COLO668 (cell line): Measurements from ENCODE around the gene EHMT1.
"Not testable (repeated sequence)": the region's sequence is repeated elsewhere in the genome, so short reads cannot be mapped to it uniquely, and the experiment has no call there.

Experiments used
- DNase-seq: peaks from one replicate; lab custom pipeline; 2025; ENCODE audit not compliant: unreplicated experiment; lab: John Stamatoyannopoulos, UW

Gene EHMT1

DNA sequence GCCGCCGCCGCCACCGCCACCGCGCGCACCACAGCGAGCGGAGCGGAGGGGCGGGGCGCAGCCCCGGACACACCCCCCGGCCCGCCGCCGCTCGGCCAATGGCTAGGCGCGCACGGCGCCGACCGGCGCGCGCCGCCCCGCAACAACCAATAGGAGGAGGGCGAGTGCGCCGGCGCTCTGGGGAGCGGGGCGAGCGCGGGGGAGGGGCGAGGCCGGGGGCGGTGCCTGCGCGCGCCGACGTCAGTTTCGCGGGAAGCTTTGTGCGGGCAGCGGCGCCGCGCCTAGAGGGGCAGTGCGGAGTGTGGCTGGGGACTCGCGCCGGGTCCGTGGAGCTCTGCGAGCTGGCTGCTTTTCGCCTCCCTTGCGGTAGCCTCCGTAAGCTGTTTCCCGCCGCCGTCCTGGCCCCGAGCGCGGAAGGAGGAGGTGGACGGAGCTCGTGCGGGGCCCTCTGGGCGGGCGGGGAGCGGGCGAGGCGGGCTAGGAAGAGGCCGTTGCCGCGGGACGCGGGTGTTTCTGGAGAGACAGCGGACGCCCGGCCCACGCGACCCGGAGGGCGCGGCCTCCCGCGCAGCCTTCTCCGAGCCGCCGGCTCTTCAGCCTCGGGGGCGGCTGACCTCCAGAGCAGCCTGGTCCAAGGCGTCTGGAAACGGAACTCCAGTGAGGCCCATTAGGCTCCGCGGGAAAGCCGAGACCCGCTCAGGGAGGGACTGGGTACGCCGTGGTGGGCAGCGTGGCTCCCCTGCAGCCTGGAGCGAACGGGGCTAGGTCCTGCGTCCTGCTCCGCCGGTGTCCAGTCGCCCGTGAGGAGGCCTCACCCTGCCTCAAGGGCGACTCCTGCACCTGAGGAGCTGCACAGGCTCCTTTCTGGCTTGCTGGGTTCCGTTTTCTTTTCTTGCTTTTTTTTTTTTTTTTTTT, 28.1 kb upstream of the EHMT1 start, which contains the start of gene ZMYND19:
ZMYND19 (minus strand) TSS at position 44 of the 915 bp plus-strand sequence. CDS start 249 bp downstream, outside the sequence.
- peak; percentile 95 for DNase-seq

DNA sequence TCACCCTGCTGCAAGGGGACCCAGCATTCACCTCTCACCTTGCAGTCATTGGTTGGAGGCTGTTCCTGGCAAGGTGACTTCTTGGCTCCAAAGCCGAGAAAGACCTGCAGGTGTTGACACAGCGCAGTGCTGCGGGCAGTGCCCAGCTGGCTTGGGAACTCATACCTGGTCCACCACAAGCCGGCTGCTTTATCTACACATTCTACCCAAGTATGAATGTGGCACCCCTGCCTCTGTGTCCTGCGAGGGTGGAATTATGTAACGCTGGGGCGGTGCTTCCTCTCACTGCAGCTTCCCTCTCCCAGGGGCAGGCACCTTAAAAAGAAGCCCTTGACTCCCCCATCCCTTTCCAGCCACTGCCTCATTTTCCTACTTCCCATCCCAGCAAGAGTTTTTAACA, 26.0 kb upstream of the EHMT1 start:
- no peak for DNase-seq

DNA sequence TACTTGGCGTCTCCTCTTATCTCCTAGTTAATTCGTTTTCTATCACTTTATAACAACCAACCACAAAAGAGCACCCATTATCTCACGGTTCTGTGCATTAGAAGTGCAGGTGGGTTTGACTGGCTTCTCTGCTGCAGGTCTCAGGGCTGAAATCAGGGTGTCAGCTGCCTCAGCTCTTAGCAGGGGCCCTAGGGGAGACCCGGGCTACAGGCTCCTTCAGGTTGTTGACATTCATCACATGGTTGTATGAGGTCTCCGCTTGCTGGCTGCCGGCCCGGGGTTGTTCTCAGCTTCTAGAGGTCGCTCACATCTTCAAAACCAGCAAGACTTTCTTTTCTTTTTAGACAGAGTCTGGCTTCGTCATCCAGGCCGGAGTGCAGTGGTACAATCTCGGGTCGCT, 25.6 kb upstream of the EHMT1 start:
- DNase-seq, result no peak

DNA sequence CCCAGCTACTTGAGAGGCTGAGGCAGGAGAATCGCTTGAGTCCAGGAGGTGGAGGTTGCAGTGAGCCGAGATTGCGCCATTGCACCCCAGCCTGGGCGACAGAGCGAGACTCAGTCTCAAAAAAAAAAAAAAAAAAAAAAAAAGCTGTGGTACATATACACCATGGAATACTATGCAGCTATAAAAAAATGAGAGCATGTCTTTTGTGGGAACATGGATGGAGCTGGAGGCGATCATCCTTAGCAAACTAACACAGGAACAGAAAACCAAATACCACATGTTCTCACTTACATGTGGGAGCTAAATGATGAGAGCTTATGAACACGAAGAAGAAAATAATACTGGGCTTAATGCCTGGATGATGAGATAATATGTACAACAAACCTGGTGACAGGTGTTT, 22.2 kb upstream of the EHMT1 start:
- not testable (repeated sequence) for DNase-seq

DNA sequence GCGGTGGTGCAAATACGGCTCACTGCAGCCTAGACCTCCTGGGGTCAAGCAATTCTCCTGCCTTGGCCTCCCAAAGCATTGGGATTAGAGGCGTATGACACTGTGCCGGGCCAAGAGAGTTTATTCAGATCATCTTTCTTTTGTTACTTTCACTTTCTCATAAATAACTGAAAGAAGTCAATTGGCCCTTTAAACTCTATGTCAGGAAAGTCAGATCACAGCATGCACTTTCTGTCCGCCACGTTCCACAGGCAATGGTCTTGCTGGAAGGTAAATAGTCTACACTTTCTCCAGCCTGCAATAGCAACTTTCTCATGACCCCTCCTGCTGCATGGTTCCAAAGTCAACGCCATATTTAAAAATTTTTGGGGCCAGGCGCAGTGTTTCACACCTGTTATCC, 19.9 kb upstream of the EHMT1 start:
- no peak for DNase-seq

DNA sequence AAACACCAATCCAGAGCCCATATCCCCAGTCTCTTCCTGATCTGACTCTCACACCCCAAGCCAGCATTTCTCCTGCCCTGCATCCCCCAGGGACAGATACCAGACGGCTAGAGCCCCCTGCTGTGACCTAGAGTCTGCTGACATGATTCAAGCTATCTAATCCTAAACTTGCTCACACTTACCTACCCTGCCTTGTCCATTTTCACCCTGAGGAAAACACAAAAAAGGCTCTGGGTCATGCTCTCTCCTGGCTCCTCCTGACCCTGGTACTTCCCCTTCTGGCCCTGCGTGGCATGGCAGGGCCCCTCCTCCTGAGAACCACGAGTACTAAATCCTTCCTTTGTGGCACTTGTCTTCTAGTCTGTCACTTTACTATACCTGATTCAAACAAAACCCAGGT, 16.1 kb upstream of the EHMT1 start:
- DNase-seq, result no peak

DNA sequence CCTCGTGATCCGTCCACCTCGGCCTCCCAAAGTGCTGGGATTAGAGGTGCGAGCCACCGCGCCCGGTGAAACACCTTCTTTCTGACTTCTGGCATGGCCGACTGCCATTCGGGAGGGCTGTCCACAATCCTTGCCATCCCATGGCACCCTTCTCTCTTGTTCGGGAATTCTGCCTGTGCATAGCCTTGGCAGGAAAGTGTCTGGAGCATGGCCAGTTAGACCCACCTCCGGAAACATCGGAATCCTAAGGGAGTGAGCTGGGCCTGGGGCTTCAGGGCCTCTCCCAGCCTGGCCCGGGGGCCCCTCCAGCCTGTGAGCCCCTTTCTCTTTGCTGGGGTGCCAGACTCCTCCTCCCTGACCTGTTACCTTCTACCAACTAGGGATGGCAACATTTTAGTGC, 14.9 kb upstream of the EHMT1 start:
- no peak for DNase-seq

DNA sequence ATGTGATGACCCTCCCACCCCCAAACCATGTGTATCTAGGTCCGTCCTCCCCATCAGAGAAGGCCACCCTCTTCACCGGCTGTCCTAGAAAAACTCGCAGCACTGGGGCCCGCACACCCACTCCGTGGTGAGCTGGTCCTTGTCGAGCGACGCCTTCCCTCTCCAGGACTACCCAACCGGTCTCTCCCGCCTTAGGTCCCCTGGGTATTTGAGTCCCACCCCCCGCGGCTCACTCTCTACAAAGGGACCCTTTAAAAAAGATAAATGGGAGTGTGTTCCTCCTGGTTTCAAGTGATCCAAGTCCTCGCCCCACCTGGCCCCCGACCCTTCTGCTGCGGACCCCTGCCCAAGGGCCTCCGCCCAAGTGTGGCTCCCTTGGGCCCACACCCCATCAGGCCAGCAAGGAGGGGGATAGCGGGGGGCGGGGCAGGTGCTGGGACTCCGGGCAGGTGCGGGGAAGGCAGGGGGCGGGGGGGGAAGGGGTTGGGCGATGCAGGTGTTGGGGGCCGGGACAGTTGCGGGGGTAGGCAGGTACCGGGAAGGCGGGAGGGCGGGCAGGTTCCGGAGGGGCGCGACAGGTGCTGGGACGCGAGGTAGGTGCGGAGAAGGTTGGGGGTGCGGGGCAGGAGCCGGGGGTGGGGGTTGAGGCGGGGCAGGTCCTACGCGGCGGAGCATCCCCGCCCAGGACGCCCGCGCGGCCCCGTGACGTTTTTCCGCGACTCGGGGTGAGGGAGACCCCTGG, 14.3 kb upstream of the EHMT1 start:
- no peak for DNase-seq

DNA sequence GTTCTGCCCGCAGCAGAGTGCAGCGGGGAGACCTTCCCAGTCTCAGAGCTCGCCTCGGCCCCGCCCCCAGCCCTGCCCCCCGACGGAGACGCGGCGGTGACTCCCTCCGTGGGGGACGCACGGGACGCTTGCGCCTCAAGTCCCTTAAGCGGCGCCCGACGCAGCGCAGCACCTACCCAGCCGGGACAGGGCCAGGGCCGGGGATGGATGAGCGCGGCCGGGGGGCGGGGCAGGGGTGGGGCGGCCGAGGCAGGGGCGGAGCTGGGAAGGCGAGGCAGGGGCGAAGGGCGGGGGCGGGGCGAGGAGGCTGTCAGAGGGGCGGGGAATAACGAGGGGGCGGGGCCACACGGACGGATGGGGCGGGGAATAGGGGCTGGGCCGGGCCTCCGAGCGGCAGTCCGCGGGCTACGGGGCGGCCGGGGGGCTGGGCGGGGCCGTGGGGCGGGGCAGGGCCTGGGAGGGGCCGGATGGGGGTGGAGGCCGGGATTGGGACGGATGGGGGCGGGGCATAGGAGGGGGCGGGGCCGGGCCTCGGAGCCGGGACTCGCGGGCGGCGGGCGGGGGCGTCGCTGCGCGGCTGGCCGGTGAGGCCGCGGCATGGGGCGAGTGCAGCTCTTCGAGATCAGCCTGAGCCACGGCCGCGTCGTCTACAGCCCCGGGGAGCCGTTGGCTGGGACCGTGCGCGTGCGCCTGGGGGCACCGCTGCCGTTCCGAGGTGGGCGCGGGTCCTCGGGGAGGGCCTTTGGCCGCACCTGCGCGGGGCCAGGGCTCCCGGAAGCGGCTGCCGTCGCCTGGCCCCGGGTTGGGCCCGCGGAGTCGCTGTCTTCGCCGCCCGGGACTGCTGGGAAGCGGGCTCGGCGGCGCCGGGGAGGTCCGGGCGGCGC, 13.4 kb upstream of the EHMT1 start, which contains the start of gene ARRDC1:
ARRDC1 (plus strand) TSS at position 566 of the 884 bp plus-strand sequence; CDS start at position 598, 32 bp downstream.
- peak; percentile 88 for DNase-seq

DNA sequence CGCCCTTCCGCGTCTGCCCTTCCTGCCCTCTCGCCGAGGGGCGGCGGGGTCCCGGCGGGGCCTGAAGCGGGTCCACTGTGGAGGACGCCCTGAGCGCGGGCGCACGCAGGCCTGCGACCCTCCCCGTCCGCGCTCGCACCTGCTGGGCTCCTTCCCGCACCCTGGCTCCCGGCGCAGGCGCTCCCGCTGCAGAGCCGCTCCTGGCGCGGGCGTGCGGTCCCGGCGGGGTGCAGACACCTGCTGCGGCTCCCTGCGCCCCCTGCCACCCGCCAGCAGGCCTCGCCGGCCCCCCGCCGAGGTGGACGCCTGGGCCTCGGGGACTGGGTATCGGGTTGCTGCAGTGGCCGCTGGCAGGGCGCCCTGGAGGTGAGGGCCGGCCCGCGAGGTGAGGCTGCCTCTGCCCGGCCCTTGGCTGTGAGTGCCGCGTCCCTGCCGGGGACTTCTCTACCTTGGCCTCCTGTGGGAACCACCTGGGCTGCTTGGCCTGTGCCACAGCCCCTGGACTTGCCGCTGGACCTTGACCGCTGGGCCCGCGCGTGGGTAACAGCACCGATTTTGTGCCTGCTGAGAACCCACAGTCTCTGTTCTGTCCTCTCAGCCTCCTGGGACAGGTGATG, 12.7 kb upstream of the EHMT1 start:
- peak; percentile 74 for DNase-seq

DNA sequence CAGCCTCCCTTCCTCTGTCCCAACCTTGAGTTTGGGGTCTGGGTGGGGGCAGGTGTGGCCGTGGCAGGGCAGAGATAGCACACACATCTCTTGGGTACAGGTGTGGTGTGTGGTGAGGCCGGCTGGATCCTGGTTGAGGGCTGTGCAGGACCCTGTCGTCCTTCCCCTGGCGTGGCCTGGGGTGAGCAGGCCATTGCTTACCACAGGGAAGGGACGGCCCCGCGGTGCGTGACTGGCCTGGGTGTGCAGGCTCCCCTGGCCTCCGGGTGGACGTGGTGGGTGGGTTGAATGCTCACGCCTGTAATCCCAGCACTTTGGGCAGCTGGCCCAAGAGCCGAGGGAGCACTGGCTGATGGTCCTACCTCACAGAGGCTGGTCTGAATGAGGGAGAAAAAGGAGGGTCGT, 12.1 kb upstream of the EHMT1 start:
- DNase-seq, result no peak

DNA sequence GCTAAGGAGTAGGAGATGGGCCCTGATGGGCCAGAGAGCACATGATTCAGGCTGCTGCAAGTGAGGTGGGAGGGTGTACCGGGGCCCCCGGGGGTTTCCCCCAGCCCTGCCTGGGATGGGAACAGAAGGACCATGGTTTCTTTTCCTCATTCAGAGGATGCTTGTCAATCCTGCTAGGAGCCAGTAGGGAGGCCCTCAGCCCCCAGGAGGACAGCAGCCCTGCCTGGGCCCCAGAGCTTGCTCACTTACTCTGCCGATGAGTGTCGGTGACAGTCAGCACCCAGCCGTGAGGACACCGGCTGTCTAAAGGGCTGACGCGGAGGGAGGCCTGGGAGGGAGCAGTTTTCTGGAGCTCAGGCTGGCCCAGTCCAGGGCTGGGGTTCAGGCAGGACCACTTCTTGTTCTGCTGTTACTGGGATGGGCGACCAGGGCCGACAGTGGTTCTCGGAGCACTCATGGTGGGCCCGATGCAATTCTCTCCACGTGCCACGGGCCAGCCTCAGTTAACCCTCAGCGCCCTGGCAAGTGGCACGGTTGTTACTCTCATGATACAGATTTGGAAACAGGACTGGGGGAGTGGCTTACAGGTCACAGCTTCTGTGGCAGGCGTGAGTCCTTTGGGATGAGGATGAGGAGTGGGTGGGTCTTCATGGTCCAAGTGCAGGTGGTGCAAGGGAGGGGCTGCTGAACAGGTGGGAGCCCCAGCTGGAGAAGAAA, 11.5 kb upstream of the EHMT1 start:
- DNase-seq, result peak; percentile 30

DNA sequence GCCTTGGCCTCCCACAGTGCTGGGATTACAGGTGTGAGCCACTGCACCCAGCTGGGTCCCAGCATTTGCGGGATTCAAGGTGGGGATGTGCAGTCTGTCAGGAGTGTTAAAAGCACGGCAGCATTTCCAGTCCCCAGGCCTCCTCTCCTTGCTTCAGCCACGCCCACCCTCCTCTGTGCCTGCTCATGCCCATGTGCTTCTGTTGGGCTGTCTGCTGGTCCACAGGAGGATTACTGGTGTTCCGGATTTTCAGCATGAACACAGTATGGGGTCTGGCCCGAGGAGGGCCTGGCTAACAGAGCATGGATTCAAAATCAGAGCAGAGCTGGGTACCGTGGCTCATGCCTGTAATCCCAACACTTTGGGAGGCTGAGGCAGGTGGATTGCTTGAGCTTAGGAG, 7.9 kb upstream of the EHMT1 start:
- peak; percentile 22 for DNase-seq

DNA sequence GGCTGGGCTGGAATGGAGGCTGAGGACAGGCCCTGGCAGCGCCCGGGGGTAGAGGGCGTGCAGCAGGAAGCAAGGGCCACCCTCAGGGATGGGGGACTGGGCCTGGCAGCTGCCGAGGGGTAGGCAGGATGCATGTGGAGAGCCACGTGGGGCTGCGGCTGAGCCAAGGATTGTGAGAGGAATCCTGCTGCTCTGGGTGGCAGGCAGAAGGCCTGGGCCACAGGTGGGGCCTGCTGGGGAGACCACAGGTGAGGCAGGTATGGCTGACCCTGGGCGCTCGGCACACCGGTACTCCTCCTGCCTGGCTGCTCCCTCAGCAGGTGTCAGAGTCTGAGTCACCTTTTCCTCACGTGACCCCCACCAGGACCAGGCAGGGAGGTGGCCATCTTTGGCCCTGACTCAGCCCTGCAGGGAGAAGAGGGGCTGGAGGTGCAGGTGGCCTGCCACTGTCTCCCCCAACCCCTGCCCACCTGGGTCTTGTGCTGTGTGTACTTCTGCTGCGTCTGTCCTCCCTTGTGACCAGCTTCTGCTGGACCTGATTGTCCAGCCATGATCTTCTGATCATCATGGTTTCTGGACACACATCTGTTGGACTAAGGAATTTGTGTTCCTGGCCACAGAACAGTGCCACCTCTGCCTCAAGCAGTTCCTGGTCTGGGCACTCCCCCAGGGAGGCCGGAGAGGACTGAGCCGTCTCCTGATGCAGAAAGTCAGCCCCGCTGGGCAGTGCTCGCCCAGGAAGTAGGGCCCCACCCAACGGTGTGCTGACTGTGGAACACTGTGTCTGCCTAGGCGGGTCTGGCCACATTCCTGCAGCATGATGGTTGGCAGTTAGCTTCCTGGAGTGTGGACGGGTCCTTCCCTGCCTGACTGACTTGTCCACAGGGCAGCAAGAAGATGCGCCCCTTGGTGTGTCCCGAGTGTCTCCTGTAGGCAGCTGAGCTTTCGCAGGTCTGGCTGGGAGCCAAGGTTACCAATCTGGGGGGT, 6.9 kb upstream of the EHMT1 start:
- peak; percentile 92 for DNase-seq

DNA sequence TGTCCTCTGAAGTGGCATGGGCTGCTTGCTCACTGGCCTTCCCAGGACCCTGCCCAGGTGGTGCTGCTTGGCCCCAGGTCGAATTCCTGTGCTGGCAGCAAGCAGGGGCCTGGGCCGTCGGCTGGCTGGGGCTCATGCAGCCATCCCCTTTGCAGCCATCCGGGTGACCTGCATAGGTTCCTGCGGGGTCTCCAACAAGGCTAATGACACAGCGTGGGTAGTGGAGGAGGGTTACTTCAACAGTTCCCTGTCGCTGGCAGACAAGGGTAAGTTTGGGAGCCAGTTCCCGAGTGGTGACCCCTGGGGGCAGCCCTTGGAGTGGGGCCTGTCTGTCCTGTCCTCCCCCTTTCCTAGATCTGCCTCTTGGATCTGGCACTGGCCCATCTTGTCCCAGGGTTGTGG, 6.1 kb upstream of the EHMT1 start:
- no peak for DNase-seq

DNA sequence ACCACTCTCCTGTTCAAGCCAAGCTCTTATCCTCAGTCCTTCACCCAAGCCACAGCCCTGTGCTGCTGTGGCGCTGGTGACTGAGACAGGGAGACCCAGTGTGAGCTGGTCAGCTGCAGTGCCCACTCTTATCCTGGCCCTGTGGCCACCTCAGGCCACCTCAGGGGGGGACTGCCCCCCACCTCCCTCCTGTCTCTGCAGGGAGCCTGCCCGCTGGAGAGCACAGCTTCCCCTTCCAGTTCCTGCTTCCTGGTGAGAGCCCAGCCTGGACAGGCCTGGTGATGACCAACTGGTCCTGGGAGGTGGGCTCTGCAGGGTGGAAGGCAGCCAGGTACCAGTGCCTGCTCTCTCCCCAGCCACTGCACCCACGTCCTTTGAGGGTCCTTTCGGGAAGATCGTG, 5.5 kb upstream of the EHMT1 start:
- DNase-seq, result no peak

DNA sequence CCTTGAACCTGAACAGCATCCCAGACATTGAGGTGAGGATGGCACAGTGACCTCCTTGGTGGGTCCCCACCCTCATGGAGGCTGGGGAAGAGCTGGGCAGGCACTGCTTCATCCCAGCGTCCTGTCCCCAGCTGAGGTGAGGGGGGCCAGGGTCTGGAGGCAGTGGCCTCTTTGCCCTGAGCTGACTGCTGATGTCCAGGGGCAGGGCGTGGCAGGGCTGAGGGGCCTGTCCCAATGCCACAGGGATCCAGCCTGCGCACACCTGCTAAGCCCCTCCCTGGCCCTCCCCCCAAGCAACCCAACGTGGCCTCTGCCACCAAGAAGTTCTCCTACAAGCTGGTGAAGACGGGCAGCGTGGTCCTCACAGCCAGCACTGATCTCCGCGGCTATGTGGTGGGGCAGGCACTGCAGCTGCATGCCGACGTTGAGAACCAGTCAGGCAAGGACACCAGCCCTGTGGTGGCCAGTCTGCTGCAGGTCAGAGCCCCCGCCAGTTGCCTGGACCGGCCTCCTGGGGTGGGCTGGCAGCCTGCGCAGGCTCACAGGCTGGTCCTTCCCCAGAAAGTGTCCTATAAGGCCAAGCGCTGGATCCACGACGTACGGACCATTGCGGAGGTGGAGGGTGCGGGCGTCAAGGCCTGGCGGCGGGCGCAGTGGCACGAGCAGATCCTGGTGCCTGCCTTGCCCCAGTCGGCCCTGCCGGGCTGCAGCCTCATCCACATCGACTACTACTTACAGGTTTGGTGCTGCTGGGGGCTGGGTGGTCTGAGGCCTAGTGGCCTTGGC, 4.9 kb upstream of the EHMT1 start:
- DNase-seq, result no peak
